Transverse colon (tissue), 4 donors: ENCODE results near the gene LCAT. TPM values are rescaled to one million over a fixed set of nuclear protein-coding genes. Genes with fewer than 3 reads are reported as not detected.

ENCODE experiments used
- DNase-seq: peaks from one replicate; pipeline ENCODE4 v3.0.0-alpha.2; 2019
- H3K27ac ChIP-seq, 4 donors: fragments of 200-600 bp; sonication (generic); 2 replicates each; pipeline ENCODE4 v1.5.1; 2016 to 2018; ENCODE audit warnings: inconsistent platforms in 4 of 4
- H3K27me3 ChIP-seq: fragments of 200-600 bp; sonication (generic); 2 replicates; pipeline ENCODE4 v1.5.1; 2017; ENCODE audit warnings: inconsistent platforms
- H3K36me3 ChIP-seq, 4 donors: fragments of 200-600 bp; sonication (generic); 2 replicates each; pipeline ENCODE4 v1.5.1; 2017 to 2019; ENCODE audit warnings: inconsistent platforms in 4 of 4
- H3K4me1 ChIP-seq, 4 donors: fragments of 200-600 bp; sonication (generic); 2 replicates each; pipeline ENCODE4 v1.5.1; 2017 to 2020; ENCODE audit warnings: inconsistent platforms in 4 of 4
- H3K4me3 ChIP-seq, 4 donors: fragments of 200-600 bp; sonication (generic); 1 replicate in 1 of 4; 2 replicates in 3 of 4; pipeline versions ENCODE4 v1.5.1 to v1.6.1; 2017 to 2019; ENCODE audit warnings: inconsistent platforms in 4 of 4
- H3K9me3 ChIP-seq, 2 donors: fragments of 200-600 bp; sonication (generic); 2 replicates each; pipeline ENCODE4 v1.5.1; 2017 to 2019; ENCODE audit warnings: inconsistent platforms in 2 of 2
- CTCF ChIP-seq, 5 experiments: fragments of 200-600 bp in 3 of 5; fragments of 450-650 bp in 2 of 5; sonication (generic) in 3 of 5; IDR thresholded peaks; 1 replicate in 2 of 5; 2 replicates in 3 of 5; pipeline ENCODE4 v1.5.1; 2016 to 2017; ENCODE audit warnings: antibody characterized with exemption in 5 of 5, inconsistent platforms in 3 of 5, mild to moderate bottlenecking in 2 of 5, moderate library complexity in 1 of 5
- EP300 ChIP-seq: sonication (generic); formaldehyde crosslinking; IDR thresholded peaks from one replicate; pipeline ENCODE4 v1.6.1; 2017; ENCODE audit warnings: antibody characterized with exemption, low read depth
- POLR2A ChIP-seq: fragments of 450-650 bp; IDR thresholded peaks from one replicate; pipeline ENCODE4 v1.6.1; 2016; ENCODE audit warnings: antibody characterized with exemption, mild to moderate bottlenecking, moderate library complexity
- POLR2AphosphoS5 ChIP-seq, 3 donors: sonication (generic); formaldehyde crosslinking; IDR thresholded peaks; one replicate each; pipeline ENCODE4 v1.6.1; 2016; ENCODE audit warnings: antibody characterized with exemption in 3 of 3
- WGBS, 2 donors: methylation state at CpG; one replicate each; pipeline ENCODE4 v1.1.5; 2018; ENCODE audit warnings: low coverage in 1 of 2; 5-methylcytosine and 5-hydroxymethylcytosine counted together
- in situ Hi-C, 4 donors: fragments of 200-750 bp; cut with MboI; loops; one replicate each; pipeline versions ENCODE4 v1.15.0 to v1.15.1; 2017; ENCODE audit warnings: low sequenced_read_pairs in 3 of 4, low pct_ligation_motif_present in 1 of 4, low pct_unique_long_range_greater_than_20kb in 1 of 4
- intact Hi-C: fragments of 100-400 bp; cut with DNase I; formaldehyde crosslinking; loops from one replicate; pipeline ENCODE4 v1.15.1; 2023; ENCODE audit warnings: low total_unique reads
- total RNA-seq, 4 donors: library from RNA; depleted of rRNA; stranded (reverse); fragments of >200 nt; gene quantifications; one replicate each; pipeline ENCODE4 v1.1.0, GENCODE V29; 2016

Gene LCAT
- total RNA-seq, 4 donors from 2014 or later, result 2.2 to 30.7 (median 4.2) TPM

- Histone ChIP-seq H3K4me3 (no peak overlapping the region), H3K36me3 (peaks cover 0 to 8% (median 4%) of the 10 kb centered on the region in 4 donors), H3K27ac (no peak overlapping the region), H3K4me1 (no peaks in the 10 kb centered on the region), H3K27me3 (no peaks in the 10 kb centered on the region), H3K9me3 (no peaks in the 10 kb centered on the region)
- 44 to 70% methylated on average over 4 to 16 of the region's 16 CpGs for WGBS, 2 donors
- in situ Hi-C loops (loop anchor here in 2 of 4 donors (10.0 kb wide), 1 partner anchor 114 kb away; no protein-coding TSS in a partner anchor), intact Hi-C loops (loop anchor here (10.0 kb wide), 1 partner anchor 114 kb away; no protein-coding TSS in a partner anchor)
- peak in 2 of 3 donors; percentile 17 to 25 for TF ChIP-seq POLR2AphosphoS5 (IDR thresholded peaks at IDR 0.05)
- TF ChIP-seq EP300, result no peak
- TF ChIP-seq CTCF (IDR thresholded peaks at IDR 0.05), result peak; percentile 76 to 90 (median 85)
- TF ChIP-seq POLR2A, result no peak
- DNase-seq, result peak; percentile 75
Measured at GRCh38 chr16:67928561-67929364, 15.2 kb downstream of the LCAT start.

- Histone ChIP-seq H3K27me3 (no peaks in the 10 kb centered on the region), H3K36me3 (peaks cover 0 to 8% (median 4%) of the 10 kb centered on the region in 4 donors), H3K27ac (no peak overlapping the region), H3K4me1 (no peaks in the 10 kb centered on the region), H3K4me3 (no peak overlapping the region), H3K9me3 (no peaks in the 10 kb centered on the region)
- TF ChIP-seq EP300 (no peak), CTCF (IDR thresholded peaks at IDR 0.05) (no peak), POLR2AphosphoS5 (IDR thresholded peaks at IDR 0.05) (no peak), POLR2A (no peak)
- no peak for DNase-seq
- in situ Hi-C loops, result loop anchor here in 2 of 4 donors (10.0 kb wide), 1 partner anchor 113 kb away; no protein-coding TSS in a partner anchor
- intact Hi-C loops, result loop anchor here (10.0 kb wide), 1 partner anchor 113 kb away; no protein-coding TSS in a partner anchor
- 75% methylated on average over 7 of the region's 7 CpGs; no CpG with 5 or more reads in 1 of the 2 donors for WGBS, 2 donors
Measured at GRCh38 chr16:67928147-67928546, 15.8 kb downstream of the LCAT start.

GRCh38 chr16:67927131-67927941 lies 16.6 kb downstream of the LCAT start:
- H3K4me3 ChIP-seq, result no peak overlapping the region
- no peaks in the 10 kb centered on the region for H3K9me3 ChIP-seq
- in situ Hi-C loops (loop anchor here in 2 of 4 donors (10.0 kb wide), 1 partner anchor 113 kb away; no protein-coding TSS in a partner anchor), intact Hi-C loops (loop anchor here (10.0 kb wide), 1 partner anchor 113 kb away; no protein-coding TSS in a partner anchor)
- H3K27me3 ChIP-seq, result no peaks in the 10 kb centered on the region
- H3K27ac ChIP-seq, result no peak overlapping the region
- H3K36me3 ChIP-seq, result peaks cover 0 to 8% (median 4%) of the 10 kb centered on the region in 4 donors
- DNase-seq, result no peak
- H3K4me1 ChIP-seq, result no peaks in the 10 kb centered on the region
- 89% methylated on average over 21 of the region's 22 CpGs; no CpG with 5 or more reads in 1 of the 2 donors for WGBS, 2 donors
- no peak for TF ChIP-seq POLR2A
- no peak for TF ChIP-seq CTCF (IDR thresholded peaks at IDR 0.05)
- no peak for TF ChIP-seq POLR2AphosphoS5 (IDR thresholded peaks at IDR 0.05)
- no peak for TF ChIP-seq EP300
